GM13977 (cell line): ENCODE results near the gene ALDH3B1.

Experiments
- DNase-seq: peaks from one replicate; pipeline ENCODE4 v3.0.0; 2012; ENCODE audit warnings: low spot score
- in situ Hi-C: fragments of 300-500 bp; cut with MboI; formaldehyde crosslinking; loops from one replicate; pipeline ENCODE4 v1.12.0; 2022; ENCODE audit warnings: low sequenced_read_pairs, low pct_unique_long_range_greater_than_20kb, mixed read lengths, inconsistent platforms; ENCODE audit not compliant: unreplicated experiment
- TF ChIP-seq, protein P1 (sequence below): IDR thresholded peaks from 2 replicates; pipeline ENCODE4 v1.5.1; 2012; ENCODE audit warnings: mild to moderate bottlenecking, control low read depth; ENCODE audit not compliant: insufficient read depth; ENCODE audit errors: extremely low read depth, missing control alignments

ALDH3B1 gene

DNA sequence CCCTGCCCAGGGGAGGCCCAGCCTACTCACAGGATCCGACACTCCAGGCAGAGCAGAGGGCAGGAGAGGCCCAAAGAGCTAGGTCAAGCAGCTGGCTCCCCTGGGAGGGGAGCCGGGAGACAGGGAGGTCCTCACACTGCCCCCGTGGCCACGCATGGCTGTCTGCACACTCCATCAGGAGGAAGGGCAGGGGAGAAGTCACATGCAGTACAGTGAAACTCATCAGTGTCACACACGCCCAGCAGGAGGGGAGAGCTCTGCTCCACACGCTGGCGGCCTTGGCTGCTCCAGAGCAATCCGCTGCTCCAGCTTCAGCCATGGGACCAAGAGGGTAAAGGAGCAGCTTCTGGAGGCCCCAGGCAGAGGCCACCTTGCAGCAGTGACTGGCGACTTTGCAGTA lies 43.0 kb downstream of the ALDH3B1 start:
- TF ChIP-seq, protein P1, sequence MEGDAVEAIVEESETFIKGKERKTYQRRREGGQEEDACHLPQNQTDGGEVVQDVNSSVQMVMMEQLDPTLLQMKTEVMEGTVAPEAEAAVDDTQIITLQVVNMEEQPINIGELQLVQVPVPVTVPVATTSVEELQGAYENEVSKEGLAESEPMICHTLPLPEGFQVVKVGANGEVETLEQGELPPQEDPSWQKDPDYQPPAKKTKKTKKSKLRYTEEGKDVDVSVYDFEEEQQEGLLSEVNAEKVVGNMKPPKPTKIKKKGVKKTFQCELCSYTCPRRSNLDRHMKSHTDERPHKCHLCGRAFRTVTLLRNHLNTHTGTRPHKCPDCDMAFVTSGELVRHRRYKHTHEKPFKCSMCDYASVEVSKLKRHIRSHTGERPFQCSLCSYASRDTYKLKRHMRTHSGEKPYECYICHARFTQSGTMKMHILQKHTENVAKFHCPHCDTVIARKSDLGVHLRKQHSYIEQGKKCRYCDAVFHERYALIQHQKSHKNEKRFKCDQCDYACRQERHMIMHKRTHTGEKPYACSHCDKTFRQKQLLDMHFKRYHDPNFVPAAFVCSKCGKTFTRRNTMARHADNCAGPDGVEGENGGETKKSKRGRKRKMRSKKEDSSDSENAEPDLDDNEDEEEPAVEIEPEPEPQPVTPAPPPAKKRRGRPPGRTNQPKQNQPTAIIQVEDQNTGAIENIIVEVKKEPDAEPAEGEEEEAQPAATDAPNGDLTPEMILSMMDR = no peak
- in situ Hi-C loops = no loop called here

DNA sequence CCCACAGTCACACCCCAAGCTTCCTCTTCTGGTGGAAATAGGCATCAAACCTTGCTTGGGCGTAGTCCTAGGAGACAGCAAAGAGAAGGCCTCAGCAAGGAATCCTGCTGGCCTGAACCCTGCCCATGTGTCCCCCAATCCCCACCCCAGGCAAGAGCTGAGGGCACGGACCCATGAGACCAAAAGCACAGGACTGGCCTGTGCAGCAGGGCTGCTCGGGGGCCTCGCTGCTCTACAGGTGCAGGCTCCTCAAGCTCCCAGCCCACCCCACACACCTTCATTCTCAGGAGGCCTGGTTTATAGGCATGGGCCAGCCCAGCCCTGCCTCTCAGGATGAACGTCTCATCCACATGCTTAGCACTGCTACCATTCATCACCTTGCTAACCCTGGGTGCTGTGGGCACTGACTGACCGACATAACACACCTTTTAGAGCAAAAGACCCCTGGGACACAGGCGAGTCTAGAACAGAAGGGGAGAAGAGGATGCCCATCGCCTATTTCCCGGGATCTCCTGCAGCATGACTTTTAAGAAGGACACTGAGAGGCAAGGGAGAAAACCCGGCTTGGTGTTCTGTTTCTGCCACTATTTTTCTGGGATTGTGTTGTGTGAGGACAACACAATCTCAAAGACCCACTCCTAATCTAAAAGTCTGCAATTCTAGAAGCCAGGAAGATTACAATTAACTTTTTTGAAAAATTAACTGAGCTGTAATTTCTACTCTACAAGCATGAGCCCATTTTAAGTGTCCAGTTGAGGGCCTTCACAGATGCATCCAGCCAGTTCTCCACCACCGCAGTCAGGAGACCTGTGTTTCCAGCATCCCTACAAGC lies 44.1 kb downstream of the ALDH3B1 start:
- TF ChIP-seq, protein P1 = no peak
- DNase-seq = peak; percentile 18
- in situ Hi-C loops = no loop called here

More for the DNA sequence above, 43.0 kb downstream of the ALDH3B1 start:
- DNase-seq = no peak

DNA sequence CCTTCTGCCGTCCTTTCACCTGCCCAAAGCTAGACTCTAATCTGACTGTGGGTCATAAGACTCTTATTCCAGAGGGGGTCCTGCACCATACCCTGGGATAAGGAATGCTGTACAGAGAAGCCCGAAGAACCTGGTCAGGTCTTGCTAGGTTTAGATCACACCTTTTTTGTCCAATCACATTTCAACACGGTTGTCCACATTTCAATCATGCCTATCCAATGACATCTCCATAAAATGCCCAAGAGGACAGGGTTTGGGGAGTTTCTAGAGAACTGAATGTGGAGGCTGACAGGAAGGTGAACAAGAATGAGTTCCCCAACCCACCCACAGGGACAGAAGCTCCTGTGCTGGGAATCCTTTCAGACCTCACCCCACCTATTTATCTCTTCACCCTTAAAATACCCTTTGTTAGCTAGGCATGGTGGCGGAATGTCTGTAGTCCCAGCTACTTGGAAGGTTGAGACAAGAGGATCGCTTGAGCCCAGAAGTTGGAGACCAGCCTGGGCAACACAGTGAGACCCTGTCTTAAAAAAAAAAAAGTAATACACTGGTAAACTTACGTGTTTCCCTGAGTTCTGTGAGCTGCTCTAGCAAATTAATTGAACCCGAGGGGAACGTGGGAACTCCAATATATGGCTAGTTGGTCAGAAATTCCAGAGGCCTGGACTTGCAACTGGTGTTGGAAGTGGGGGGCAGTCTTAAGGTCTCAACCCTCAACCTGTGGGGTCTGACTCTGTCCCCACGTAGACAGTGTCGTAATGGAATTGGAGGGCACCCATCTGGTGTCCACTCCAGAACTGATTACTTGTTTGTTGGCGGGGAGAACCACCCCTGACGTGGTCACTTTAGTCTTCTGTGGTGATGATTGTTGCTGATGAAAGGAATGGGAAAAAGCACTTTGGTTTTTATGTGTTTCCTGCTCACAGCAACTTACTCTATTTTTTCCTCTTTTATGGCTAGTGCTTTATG lies 46.5 kb downstream of the ALDH3B1 start:
- DNase-seq = no peak
- in situ Hi-C loops = no loop called here
- TF ChIP-seq, protein P1 = no peak

DNA sequence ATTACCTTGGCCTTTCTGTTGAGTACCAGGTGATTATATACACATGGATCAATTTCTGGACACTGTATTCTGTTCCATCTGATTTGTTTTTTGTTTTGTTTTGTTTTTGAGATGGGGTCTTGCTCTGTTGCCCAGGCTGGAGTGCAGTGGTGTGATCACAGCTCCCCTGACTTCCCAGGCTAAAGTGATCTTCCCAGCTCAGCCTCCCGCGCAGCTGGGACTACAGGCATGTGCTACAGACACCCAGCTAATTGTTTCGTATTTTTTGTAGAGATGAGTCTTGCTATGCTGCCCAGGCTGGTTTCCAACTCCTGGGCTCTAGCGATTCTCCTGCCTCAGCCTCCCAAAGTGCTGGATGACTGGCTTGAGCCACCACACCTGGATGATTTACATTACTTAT lies 47.7 kb downstream of the ALDH3B1 start:
- in situ Hi-C loops = no loop called here
- DNase-seq = no peak
- TF ChIP-seq, protein P1 = no peak

DNA sequence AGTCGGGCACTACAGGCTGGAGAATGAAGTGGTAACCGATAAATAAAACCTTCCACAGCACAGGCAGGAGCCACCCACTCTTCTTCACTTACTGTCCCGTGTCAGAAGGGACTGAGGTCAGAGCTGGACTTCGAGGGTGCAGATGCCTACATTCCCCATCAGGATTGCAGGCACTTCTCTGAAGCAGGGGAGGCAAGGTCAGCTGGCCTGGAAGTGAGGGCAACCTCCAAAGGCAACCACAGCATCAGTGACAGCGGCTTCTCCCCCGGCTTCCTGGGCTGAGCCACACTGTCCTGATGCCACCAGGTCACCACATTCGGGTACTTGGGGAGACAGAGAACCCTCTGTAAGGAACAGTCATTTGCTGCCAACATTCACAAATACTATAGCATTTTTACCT lies 51.4 kb downstream of the ALDH3B1 start:
- TF ChIP-seq, protein P1 = no peak
- in situ Hi-C loops = no loop called here
- no peak for DNase-seq

DNA sequence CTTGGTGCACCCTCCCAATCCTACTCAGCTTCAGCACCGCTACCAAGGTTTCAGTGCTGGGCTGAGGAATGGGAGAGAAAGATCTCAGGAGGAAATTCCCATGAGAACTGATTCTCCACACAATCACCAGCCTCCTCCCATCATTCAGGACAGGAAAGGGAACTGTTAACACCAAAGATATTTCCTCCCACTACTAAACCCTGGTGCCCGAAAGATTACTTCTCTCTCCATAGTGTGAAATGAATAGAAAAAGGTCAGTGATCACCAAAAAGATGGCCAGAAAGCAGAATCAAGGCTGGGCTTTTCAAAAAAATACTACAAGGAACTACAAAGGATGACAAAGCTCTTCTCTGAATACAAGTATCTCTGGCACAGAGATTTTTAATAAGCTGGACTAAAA lies 54.8 kb downstream of the ALDH3B1 start:
- in situ Hi-C loops = no loop called here
- no peak for DNase-seq
- TF ChIP-seq, protein P1 = no peak
